Left ventricle myocardium superior (tissue), 1 donor: ENCODE measurements around the gene TAS1R3. TPM values are rescaled to one million over a fixed set of nuclear protein-coding genes. Genes with fewer than 3 reads are reported as not detected.
A peak's percentile ranks its signal among the peaks of the same experiment; 100 is the strongest.

Experiments
- ATAC-seq: fragments of 200-7000 bp; cut with Tn5 transposase; one replicate; pipeline ENCODE4 v1.9.1; 2020; ENCODE audit warnings: mild to moderate bottlenecking, moderate library complexity
- DNase-seq: peaks from one replicate; pipeline ENCODE4 v3.0.0-alpha.2; 2020
- intact Hi-C: fragments of 100-400 bp; cut with micrococcal nuclease; formaldehyde crosslinking; loops from one replicate; pipeline ENCODE4 v1.11.0; 2022
- microRNA-seq: library from miRNA; unstranded; fragments of <30 nt; microRNA quantifications from one replicate; pipeline ENCODE4 v1.2.0, GENCODE V29; 2020; ENCODE audit warnings: borderline number of aligned reads
- total RNA-seq: library from RNA; stranded (reverse); fragmentation: NEBNext Ultra II Directional; extraction: Animal tissue kit (Norgen Biotek cat#: 25700); gene quantifications from one replicate; pipeline ENCODE4 v1.2.1, GENCODE V29; 2021
- donor health status: DM: no; HTN: yes; CAD: no; lungs with severe emphysema.

Gene TAS1R3
- total RNA-seq, 1 donor from 2014 or later = 0.57 TPM

- peak; percentile 60 for DNase-seq
- intact Hi-C loops = no loop called here
- ATAC-seq = peak; percentile 1
Observed at GRCh38 chr1:1374589-1374928, 43.5 kb downstream of the TAS1R3 start.

GRCh38 chr1:1374929-1375662 is 44.0 kb downstream of the TAS1R3 start, which contains the start of gene AURKAIP1:
AURKAIP1 (minus strand) TSS chr1:1375207; CDS start chr1:1374756, 451 bp downstream.
- intact Hi-C loops = no loop called here

GRCh38 chr1:1376551-1377226 is 45.6 kb downstream of the TAS1R3 start:
- intact Hi-C loops = no loop called here
- DNase-seq = peak; percentile 28
- ATAC-seq = no peak

More at GRCh38 chr1:1374929-1375662, 44.0 kb downstream of the TAS1R3 start, which contains the start of gene AURKAIP1:
- ATAC-seq = peak; percentile 95
- DNase-seq = peak; percentile 98

- ATAC-seq (no peak), DNase-seq (peak; percentile 27)
- intact Hi-C loops = no loop called here
Observed at GRCh38 chr1:1377540-1378205, 46.6 kb downstream of the TAS1R3 start.

GRCh38 chr1:1380860-1381259 is 49.8 kb downstream of the TAS1R3 start:
- DNase-seq = no peak
- intact Hi-C loops = no loop called here
- ATAC-seq = no peak

GRCh38 chr1:1381294-1381693 is 50.2 kb downstream of the TAS1R3 start:
- DNase-seq = no peak
- no peak for ATAC-seq
- intact Hi-C loops = no loop called here

Small RNA genes lying within 50 kb of the gene (microRNA-seq; reads per million reads assigned to microRNA genes)
- 2.9 reads per million for gene MIR6726
- not detected for gene MIR6727
- gene MIR6808 = not detected

Other genes with a start within 250 kb of the TAS1R3 start
- gene C1orf159, start 215.2 kb upstream of the TAS1R3 start, total RNA-seq = 4.0 TPM
- not detected for gene TTLL10, start 157.4 kb upstream of the TAS1R3 start, total RNA-seq
- gene TNFRSF18, start 124.7 kb upstream of the TAS1R3 start, total RNA-seq = 0.32 TPM
- gene TNFRSF4, start 117.1 kb upstream of the TAS1R3 start, total RNA-seq = 2.3 TPM
- gene SDF4, start 99.3 kb upstream of the TAS1R3 start, total RNA-seq = 117 TPM
- 7.5 TPM for gene B3GALT6, start 99.0 kb upstream of the TAS1R3 start, total RNA-seq
- gene C1QTNF12, start 84.6 kb upstream of the TAS1R3 start, total RNA-seq = 0.50 TPM
- gene UBE2J2, start 57.4 kb upstream of the TAS1R3 start, total RNA-seq = 39.5 TPM
- 3.0 TPM for gene SCNN1D, start 50.8 kb upstream of the TAS1R3 start, total RNA-seq
- 60.4 TPM for gene ACAP3, start 23.4 kb upstream of the TAS1R3 start, total RNA-seq
- 11.1 TPM for gene PUSL1, start 22.7 kb upstream of the TAS1R3 start, total RNA-seq
- 77.2 TPM for gene INTS11, start 6.6 kb upstream of the TAS1R3 start, total RNA-seq
- 112 TPM for gene CPTP, start 6.5 kb upstream of the TAS1R3 start, total RNA-seq
- gene DVL1, start 18.1 kb downstream of the TAS1R3 start, total RNA-seq = 144 TPM
- gene MXRA8, start 27.3 kb downstream of the TAS1R3 start, total RNA-seq = 16.8 TPM
- 268 TPM for gene AURKAIP1, start 43.9 kb downstream of the TAS1R3 start, total RNA-seq
- 61.0 TPM for gene CCNL2, start 68.1 kb downstream of the TAS1R3 start, total RNA-seq
- 155 TPM for gene MRPL20, start 76.0 kb downstream of the TAS1R3 start, total RNA-seq
- gene ANKRD65, start 90.0 kb downstream of the TAS1R3 start, total RNA-seq = 2.1 TPM
- 13.5 TPM for gene VWA1, start 104.4 kb downstream of the TAS1R3 start, total RNA-seq
- gene ATAD3C, start 118.4 kb downstream of the TAS1R3 start, total RNA-seq = 1.9 TPM
- 9.5 TPM for gene ATAD3B, start 140.5 kb downstream of the TAS1R3 start, total RNA-seq
- gene ATAD3A, start 180.9 kb downstream of the TAS1R3 start, total RNA-seq = 18.3 TPM
- 8.9 TPM for gene TMEM240, start 209.3 kb downstream of the TAS1R3 start, total RNA-seq
- 118 TPM for gene SSU72, start 243.6 kb downstream of the TAS1R3 start, total RNA-seq